Ramos (cell line): Measurements from ENCODE around the gene PHOSPHO1.

Experiments
- in situ Hi-C: fragments of 300-500 bp; cut with MboI; formaldehyde crosslinking; loops from one replicate; pipeline ENCODE4 v1.14.3; 2022; ENCODE audit warnings: low sequenced_read_pairs; ENCODE audit not compliant: unreplicated experiment

PHOSPHO1 gene

GRCh38 chr17:49223517-49224197, 6.9 kb downstream of the PHOSPHO1 start:
- in situ Hi-C loops = no loop called here

DNA sequence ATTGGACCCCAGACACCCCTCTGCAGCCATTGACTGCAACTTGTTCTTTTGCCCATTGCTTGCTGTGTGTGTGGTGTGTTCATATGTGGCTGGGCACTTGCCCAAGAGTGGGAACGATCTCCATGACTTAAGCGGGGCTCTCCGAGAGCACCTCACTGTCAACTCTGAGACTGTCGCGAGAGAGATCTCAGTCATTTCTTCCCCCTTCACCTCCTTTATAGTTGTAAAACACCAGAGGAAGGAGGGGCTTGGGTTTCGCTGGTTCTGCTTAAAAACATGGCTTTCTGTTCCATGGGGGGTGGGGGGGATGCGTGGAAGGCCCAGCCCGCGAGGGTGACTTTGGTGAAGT, 7.4 kb downstream of the PHOSPHO1 start:
- in situ Hi-C loops = no loop called here

DNA sequence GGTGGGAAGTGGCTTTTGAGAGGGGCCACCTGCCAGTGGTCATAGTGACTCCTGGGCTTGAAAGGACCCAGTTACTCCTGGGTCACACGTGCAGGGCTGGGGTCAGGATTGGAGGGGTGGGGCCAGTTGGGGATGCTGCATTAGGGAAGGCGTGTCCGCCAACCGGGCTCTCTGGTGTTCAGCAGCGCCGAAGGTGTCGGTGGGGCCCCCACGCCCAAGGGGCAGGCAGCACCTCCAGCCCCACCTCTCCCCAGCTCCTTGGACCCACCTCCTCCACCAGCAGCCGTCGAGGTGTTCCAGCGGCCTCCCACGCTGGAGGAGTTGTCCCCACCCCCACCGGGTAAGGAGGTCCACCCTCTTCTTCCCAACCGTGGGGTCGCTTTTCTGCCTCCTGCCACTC, 10.6 kb downstream of the PHOSPHO1 start:
- in situ Hi-C loops = no loop called here

DNA sequence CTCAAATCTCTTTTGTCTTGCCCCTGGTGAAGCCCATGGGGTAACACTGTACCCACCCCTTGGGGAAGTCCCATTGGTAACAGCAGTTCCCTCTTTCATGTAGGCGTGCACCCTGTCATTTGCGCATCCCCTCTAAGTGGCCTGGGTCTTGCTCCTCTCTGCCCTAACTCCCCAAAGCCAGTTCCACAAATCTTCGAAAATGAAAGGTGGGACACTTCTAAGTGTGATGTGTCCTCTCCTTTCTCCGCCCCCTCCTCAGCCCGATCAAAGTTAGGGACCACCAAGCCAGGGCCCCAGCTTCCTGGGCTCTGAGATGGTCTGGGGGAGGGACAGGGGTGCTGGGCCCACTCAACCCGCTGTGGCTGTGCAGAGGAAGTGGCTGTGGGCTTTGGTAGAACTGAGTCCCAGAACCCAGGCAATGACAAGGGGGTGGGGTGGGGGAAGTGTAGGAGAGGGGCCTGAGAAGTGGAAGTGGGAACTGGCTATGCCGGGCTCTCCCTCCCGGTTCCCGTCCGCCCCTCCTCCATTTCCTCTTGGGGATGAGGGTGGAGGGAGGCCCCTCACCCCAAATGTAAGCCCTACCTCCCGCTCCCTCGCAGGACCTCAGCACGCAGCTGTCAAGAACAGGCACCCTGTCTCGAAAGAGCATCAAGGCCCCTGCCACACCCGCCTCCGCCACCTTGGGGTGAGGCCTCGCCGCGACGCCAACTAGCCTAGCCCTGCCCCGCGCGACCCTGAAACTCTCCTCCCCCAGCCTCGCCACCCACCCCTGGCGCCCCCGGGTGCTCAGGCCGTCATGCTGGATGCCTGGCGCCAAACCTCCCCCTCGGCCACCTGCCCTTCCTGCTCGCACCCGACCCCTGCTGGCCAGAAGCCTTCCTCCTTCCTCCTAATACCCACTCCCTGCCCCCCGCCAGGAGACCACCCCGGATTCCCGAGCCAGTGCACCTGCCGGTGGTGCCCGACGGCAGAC, 11.4 kb downstream of the PHOSPHO1 start:
- in situ Hi-C loops = no loop called here

DNA sequence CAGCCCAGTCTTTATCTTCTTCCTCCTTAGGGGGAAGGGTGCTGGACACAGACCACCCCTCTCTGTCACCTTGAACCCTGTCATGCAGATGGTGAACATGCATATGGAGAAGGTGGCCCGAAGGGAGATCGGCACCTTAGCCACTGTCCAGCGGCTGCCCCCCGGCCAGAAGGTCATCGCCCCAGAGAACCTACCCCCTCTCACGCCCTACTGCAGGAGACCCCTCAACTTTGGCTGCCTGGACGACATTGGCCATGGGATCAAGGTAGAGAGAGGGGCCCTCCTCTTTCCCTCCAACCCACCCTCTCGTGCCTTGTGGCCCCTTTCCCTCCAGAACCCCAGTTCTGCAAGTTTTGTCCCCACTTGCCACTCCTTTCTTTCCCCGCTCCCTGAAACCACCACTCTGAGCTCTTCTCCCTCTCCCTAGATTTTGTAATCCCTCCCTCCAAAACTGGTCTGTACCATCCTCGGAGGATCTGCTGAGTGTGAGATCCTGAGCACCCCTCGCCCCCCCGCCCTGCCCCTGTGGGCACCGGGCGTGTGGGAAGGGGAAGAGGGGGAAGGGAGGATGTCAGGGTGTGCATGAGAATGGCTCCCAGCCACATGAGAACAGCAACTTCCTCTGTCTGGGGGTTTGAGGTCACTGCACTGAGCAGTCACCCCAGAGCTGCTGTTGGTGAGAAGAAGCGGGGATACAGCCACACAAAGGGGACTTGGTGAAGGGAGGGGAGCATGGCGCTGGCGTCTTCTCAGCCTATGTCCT, 12.8 kb downstream of the PHOSPHO1 start:
- in situ Hi-C loops = no loop called here

GRCh38 chr17:49216953-49217650, 13.5 kb downstream of the PHOSPHO1 start:
- in situ Hi-C loops = no loop called here

GRCh38 chr17:49216482-49216881, 14.1 kb downstream of the PHOSPHO1 start:
- in situ Hi-C loops = no loop called here

DNA sequence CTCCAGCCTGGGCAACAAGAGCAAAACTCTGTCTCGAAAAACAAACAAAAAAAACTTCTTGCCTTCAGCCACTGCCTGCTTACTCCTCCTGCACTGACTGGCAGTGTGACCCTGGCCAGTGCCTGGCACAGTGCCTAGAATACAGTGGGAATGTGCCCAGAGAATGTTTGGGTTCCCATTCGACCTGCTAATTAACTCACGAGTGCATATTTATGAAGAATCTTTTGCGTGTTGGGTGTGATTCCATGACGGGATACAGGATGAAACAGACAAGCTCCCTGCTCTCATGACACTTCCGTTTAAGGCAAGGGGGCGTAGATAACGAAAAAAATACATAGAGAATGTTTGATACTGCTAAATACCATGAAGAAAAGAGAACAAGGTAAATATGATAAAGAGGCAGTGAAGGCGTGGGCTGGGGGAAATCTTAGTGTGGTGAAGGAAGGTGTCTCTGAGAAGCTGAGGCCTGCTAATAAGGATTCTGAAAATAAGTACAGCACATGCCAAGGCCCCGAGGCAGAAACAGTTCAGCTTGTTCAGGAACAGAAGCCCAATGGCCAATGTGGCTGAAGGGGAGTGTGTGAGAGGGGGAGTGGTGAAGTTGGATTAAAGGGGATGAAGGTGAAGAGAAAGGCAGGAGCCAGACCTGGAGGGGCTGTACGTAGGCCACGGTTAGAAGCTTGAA, 15.8 kb downstream of the PHOSPHO1 start:
- in situ Hi-C loops = no loop called here

DNA sequence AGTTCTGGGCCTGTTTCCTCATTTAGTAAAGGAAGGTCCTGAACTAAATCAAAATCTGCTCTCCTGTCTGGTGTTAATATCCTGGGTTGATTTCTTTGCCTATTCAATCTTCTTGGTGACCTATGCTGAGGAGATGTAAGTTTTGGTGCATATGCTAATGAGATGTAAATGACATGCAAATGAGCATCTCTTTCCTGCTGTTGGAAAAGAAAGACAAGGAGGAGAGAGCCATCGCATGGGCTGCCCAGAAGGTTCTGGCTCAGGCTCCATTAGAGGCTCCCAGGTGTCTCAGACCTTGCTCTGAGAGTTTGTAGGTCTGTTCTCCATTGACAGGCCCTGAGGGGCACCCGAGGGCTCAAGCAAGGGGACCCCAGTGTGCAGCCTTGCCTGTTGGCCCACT, 16.7 kb downstream of the PHOSPHO1 start:
- in situ Hi-C loops = no loop called here

DNA sequence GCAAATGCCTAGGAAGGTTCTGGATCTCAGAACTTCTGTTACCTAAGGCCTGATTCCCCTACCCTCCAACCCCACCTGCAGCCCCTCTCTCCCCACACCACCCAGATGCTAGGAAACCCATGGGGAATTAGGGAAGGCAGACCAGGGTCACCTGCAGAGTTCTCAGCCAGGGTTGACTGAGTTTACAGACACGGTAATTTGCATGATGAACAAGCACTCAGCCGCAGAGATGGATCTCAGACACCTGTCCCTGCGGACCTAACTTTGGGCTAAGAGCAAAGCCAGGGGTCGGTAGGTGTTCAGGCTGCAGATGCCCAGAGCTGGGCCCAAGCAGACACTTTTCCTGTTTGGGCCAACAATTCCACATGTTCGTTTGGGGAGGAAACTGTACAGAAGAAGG, 17.2 kb downstream of the PHOSPHO1 start:
- in situ Hi-C loops = no loop called here

DNA sequence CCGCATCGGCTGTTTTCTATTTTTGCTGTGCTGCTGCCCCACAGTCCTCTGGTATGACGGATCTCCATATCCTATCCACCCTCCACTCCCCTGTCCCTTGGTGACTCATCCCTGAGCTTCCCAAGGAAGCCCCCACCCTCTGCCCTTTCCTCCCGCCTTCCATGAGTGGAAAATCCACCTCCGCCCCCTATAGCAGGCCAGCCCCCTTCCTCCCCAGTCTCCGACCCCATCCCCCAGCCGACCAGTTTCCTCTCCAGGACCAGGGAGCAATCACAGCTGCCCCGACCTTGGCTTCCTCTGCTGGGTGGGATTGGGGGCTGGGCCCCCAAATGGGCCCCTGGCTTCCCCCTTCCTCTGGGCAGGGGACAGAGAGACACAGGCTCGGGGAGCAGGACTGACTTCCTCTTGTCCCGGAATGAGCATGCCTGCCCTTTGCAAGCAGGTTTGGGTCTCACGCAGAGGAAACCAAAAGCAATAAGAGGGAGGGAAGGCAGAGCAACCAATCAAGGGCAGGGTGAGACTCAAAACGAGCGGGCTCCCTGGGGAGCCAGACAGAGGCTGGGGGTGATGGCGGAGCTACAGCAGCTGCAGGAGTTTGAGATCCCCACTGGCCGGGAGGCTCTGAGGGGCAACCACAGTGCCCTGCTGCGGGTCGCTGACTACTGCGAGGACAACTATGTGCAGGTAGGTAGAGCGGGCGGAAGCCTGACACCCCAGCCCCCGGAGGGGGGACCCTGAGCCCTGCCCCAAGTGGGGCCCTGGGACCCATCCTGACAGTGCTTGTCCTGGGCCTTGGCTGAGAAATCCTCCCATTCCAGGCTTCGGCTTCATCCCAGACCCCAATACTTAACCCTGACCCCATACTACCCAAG, 20.2 kb downstream of the PHOSPHO1 start, which contains the start of the genes ABI3 and GNGT2:
Gene ABI3 (plus strand): TSS at position 550 of the 872 bp plus-strand sequence. CDS start 18 bp downstream, at position 568.
Gene GNGT2 (minus strand): TSS at position 417 of the 872 bp plus-strand sequence. CDS start 3,152 bp downstream, outside the sequence.
- in situ Hi-C loops = no loop called here

- in situ Hi-C loops = no loop called here
Measured at GRCh38 chr17:49209061-49209571, 21.5 kb downstream of the PHOSPHO1 start.

- in situ Hi-C loops = no loop called here
Measured at GRCh38 chr17:49204516-49204915, 26.1 kb downstream of the PHOSPHO1 start.

- in situ Hi-C loops = no loop called here
Measured at GRCh38 chr17:49203796-49204195, 26.8 kb downstream of the PHOSPHO1 start.

DNA sequence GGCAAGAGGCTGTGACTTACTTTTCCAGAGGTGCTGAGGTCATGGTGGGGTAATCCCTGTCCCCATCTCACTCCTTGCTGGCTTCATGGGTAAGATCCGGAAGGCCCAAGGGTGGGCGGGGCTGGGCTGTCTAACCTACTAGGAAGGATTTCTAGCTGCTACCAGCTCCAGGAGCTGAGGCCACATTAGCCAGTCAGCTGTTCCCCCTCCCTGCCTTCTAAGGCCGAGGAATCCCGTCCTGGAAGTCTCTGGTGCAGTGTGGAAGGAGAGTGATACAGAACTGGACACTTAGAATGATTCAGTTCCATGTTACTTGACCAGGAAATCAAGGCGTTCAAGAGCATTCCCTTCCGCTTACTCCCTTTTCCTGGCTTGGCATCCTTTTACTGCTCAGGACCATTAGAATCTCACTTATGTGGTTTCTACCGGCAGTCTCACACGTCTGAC, 29.1 kb downstream of the PHOSPHO1 start:
- in situ Hi-C loops = no loop called here

GRCh38 chr17:49200423-49201083, 30.0 kb downstream of the PHOSPHO1 start:
- in situ Hi-C loops = no loop called here

DNA sequence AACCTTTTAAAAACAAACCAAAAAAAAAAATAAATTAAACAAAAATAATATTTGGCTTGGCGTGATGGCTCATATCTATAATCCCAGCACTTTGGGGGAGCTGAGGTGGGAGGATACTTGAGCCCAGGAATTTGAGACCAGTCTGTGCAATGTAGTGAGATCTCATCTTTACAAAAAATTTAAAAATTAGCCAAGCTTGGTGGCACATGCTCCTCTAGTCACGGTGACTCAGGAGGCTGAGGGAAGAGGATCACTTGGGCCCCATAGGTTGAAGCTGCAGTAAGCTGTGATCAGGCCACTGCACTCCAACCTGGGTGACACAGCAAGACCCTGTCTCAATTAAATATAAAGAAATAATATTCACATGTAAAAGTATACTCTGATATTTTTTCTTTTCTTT, 32.4 kb downstream of the PHOSPHO1 start:
- in situ Hi-C loops = loop anchor here (25.0 kb wide), 1 partner anchor 189 kb away; no protein-coding TSS in a partner anchor
